GM21381 (cell line): ENCODE data around the gene AFF3.

ENCODE experiments used
- ATAC-seq: cut with Tn5 transposase; IDR thresholded peaks from one replicate; pipeline ENCODE4 v1.9.1; 2021; ENCODE audit warnings: mild to moderate bottlenecking, moderate library complexity; ENCODE audit not compliant: unreplicated experiment

AFF3 gene

GRCh38 chr2:99841749-99842148 is 300.6 kb downstream of the AFF3 start:
- ATAC-seq: no peak

- no peak for ATAC-seq
These were observed 301.6 kb downstream of the AFF3 start for GRCh38 chr2:99840831-99841230.

- no peak for ATAC-seq
These were observed 305.4 kb downstream of the AFF3 start for GRCh38 chr2:99836690-99837605.

- no peak for ATAC-seq
These were observed 308.0 kb downstream of the AFF3 start for GRCh38 chr2:99834426-99834825.

- ATAC-seq: no peak
These were observed 308.7 kb downstream of the AFF3 start for GRCh38 chr2:99833586-99834201.

- no peak for ATAC-seq
These were observed 309.5 kb downstream of the AFF3 start for GRCh38 chr2:99832926-99833325.

- ATAC-seq: no peak
These were observed 310.6 kb downstream of the AFF3 start for GRCh38 chr2:99831772-99832171.

GRCh38 chr2:99827296-99827999 is 314.9 kb downstream of the AFF3 start:
- no peak for ATAC-seq

GRCh38 chr2:99825630-99826029 is 316.8 kb downstream of the AFF3 start:
- no peak for ATAC-seq

- no peak for ATAC-seq
These were observed 317.6 kb downstream of the AFF3 start for GRCh38 chr2:99824758-99825157.

- no peak for ATAC-seq
These were observed 319.7 kb downstream of the AFF3 start for GRCh38 chr2:99822474-99823207.

GRCh38 chr2:99821984-99822383 is 320.4 kb downstream of the AFF3 start:
- no peak for ATAC-seq

- ATAC-seq: no peak
These were observed 320.8 kb downstream of the AFF3 start for GRCh38 chr2:99821572-99821971.

- ATAC-seq: no peak
These were observed 321.4 kb downstream of the AFF3 start for GRCh38 chr2:99821039-99821438.

- no peak for ATAC-seq
These were observed 322.6 kb downstream of the AFF3 start for GRCh38 chr2:99819766-99820165.

- ATAC-seq: no peak
These were observed 323.5 kb downstream of the AFF3 start for GRCh38 chr2:99818842-99819241.

GRCh38 chr2:99816908-99817307 is 325.5 kb downstream of the AFF3 start:
- ATAC-seq: no peak

- ATAC-seq: no peak
These were observed 330.0 kb downstream of the AFF3 start for GRCh38 chr2:99812426-99812825.

GRCh38 chr2:99811544-99811943 is 330.8 kb downstream of the AFF3 start:
- no peak for ATAC-seq

- no peak for ATAC-seq
These were observed 332.2 kb downstream of the AFF3 start for GRCh38 chr2:99810225-99810624.
